ENCODE measurements around the gene PLEKHM2. TPM values are rescaled to one million over a fixed set of nuclear protein-coding genes. Genes with fewer than 3 reads are reported as not detected.

The PLEKHM2 gene
- total RNA-seq, 2 experiments from 2014 or later: 46.5 to 48.1 TPM

- Mint-ChIP-seq H3K36me3 (peaks cover 48% of the 10 kb centered on the region), H3K27me3 (no peaks in the 10 kb centered on the region), H3K4me3 (no peak overlapping the region), H3K27ac (no peak overlapping the region), H3K9me3 (no peaks in the 10 kb centered on the region), H3K4me1 (ENCODE audit: low read depth) (no peaks in the 10 kb centered on the region)
- POLR2A ChIA-PET: interaction anchor here (0.6 kb wide), 1 partner anchor 231 kb away, joined by 3 read pairs; no protein-coding TSS in a partner anchor
- intact Hi-C loops (cut with micrococcal nuclease): no loop called here
- CTCF ChIA-PET: interaction anchor here (0.5 kb wide), 1 partner anchor 59 kb away, joined by 3 read pairs; no protein-coding TSS in a partner anchor
- DNase-seq: no peak
These were observed 27.1 kb upstream of the PLEKHM2 start for GRCh38 chr1:15657021-15657420.

GRCh38 chr1:15660151-15660550 is 24.0 kb upstream of the PLEKHM2 start:
- CTCF ChIA-PET: interaction anchor here (1.3 kb wide), 1 partner anchor 81 kb away, joined by 3 read pairs; no protein-coding TSS in a partner anchor
- peaks cover 51% of the 10 kb centered on the region for H3K36me3 Mint-ChIP-seq

GRCh38 chr1:15662477-15662876 is 21.6 kb upstream of the PLEKHM2 start:
- H3K9me3 Mint-ChIP-seq: no peaks in the 10 kb centered on the region
- CTCF ChIA-PET: no interaction called here

More at GRCh38 chr1:15660151-15660550, 24.0 kb upstream of the PLEKHM2 start:
- intact Hi-C loops (cut with micrococcal nuclease): no loop called here
- POLR2A ChIA-PET: no interaction called here
- no peak overlapping the region for H3K27ac Mint-ChIP-seq
- no peaks in the 10 kb centered on the region for H3K9me3 Mint-ChIP-seq
- DNase-seq: no peak
- no peaks in the 10 kb centered on the region for H3K4me1 Mint-ChIP-seq (ENCODE audit: low read depth)
- H3K27me3 Mint-ChIP-seq: no peaks in the 10 kb centered on the region
- H3K4me3 Mint-ChIP-seq: no peak overlapping the region

GRCh38 chr1:15663925-15664324 is 20.2 kb upstream of the PLEKHM2 start:
- Mint-ChIP-seq H3K27ac (no peak overlapping the region), H3K4me1 (ENCODE audit: low read depth) (no peaks in the 10 kb centered on the region), H3K4me3 (no peak overlapping the region), H3K36me3 (peaks cover 32% of the 10 kb centered on the region), H3K9me3 (no peaks in the 10 kb centered on the region), H3K27me3 (no peaks in the 10 kb centered on the region)
- ChIA-PET POLR2A (interaction anchor here (0.6 kb wide), 1 partner anchor 21 kb away, joined by 3 read pairs; no protein-coding TSS in a partner anchor), CTCF (interaction anchor here (1.1 kb wide), 2 partner anchors 10 to 77 kb away, joined by 3 to 4 read pairs; no protein-coding TSS in a partner anchor)
- intact Hi-C loops (cut with micrococcal nuclease): no loop called here
- DNase-seq: no peak

More at GRCh38 chr1:15662477-15662876, 21.6 kb upstream of the PLEKHM2 start:
- POLR2A ChIA-PET: no interaction called here
- H3K27ac Mint-ChIP-seq: no peak overlapping the region
- H3K27me3 Mint-ChIP-seq: no peaks in the 10 kb centered on the region
- intact Hi-C loops (cut with micrococcal nuclease): no loop called here
- no peak for DNase-seq
- no peak overlapping the region for H3K4me3 Mint-ChIP-seq
- H3K4me1 Mint-ChIP-seq (ENCODE audit: low read depth): no peaks in the 10 kb centered on the region
- peaks cover 38% of the 10 kb centered on the region for H3K36me3 Mint-ChIP-seq

GRCh38 chr1:15667362-15667761 is 16.8 kb upstream of the PLEKHM2 start:
- ChIA-PET POLR2A (no interaction called here), CTCF (interaction anchor here (1.3 kb wide), 1 partner anchor 12 kb away, joined by 3 read pairs; no protein-coding TSS in a partner anchor)
- no peak overlapping the region for H3K4me3 Mint-ChIP-seq
- H3K27me3 Mint-ChIP-seq: no peaks in the 10 kb centered on the region
- peaks cover 3% of the 10 kb centered on the region for H3K36me3 Mint-ChIP-seq
- no peaks in the 10 kb centered on the region for H3K4me1 Mint-ChIP-seq (ENCODE audit: low read depth)
- H3K9me3 Mint-ChIP-seq: no peaks in the 10 kb centered on the region
- intact Hi-C loops (cut with micrococcal nuclease): no loop called here
- no peak for DNase-seq
- H3K27ac Mint-ChIP-seq: no peak overlapping the region

GRCh38 chr1:15668089-15668754 is 15.9 kb upstream of the PLEKHM2 start:
- POLR2A ChIA-PET: no interaction called here
- CTCF ChIA-PET: interaction anchor here (1.3 kb wide), 1 partner anchor 13 kb away, joined by 3 read pairs; no protein-coding TSS in a partner anchor
- no peaks in the 10 kb centered on the region for H3K27me3 Mint-ChIP-seq
- H3K27ac Mint-ChIP-seq: peak overlapping the region; percentile 36
- H3K4me1 Mint-ChIP-seq (ENCODE audit: low read depth): no peaks in the 10 kb centered on the region
- no peaks in the 10 kb centered on the region for H3K36me3 Mint-ChIP-seq
- DNase-seq: no peak
- no peak overlapping the region for H3K4me3 Mint-ChIP-seq
- H3K9me3 Mint-ChIP-seq: no peaks in the 10 kb centered on the region
- intact Hi-C loops (cut with micrococcal nuclease): no loop called here

GRCh38 chr1:15669074-15669473 is 15.0 kb upstream of the PLEKHM2 start:
- POLR2A ChIA-PET: no interaction called here

GRCh38 chr1:15669864-15670263 is 14.3 kb upstream of the PLEKHM2 start:
- Mint-ChIP-seq H3K9me3 (no peaks in the 10 kb centered on the region), H3K27ac (no peak overlapping the region), H3K27me3 (no peaks in the 10 kb centered on the region), H3K4me3 (no peak overlapping the region), H3K36me3 (no peaks in the 10 kb centered on the region), H3K4me1 (ENCODE audit: low read depth) (no peaks in the 10 kb centered on the region)
- ChIA-PET CTCF (no interaction called here), POLR2A (no interaction called here)
- no peak for DNase-seq
- intact Hi-C loops (cut with micrococcal nuclease): no loop called here

More at GRCh38 chr1:15669074-15669473, 15.0 kb upstream of the PLEKHM2 start:
- H3K36me3 Mint-ChIP-seq: no peaks in the 10 kb centered on the region
- no peak for DNase-seq
- H3K4me3 Mint-ChIP-seq: no peak overlapping the region
- no peaks in the 10 kb centered on the region for H3K27me3 Mint-ChIP-seq
- intact Hi-C loops (cut with micrococcal nuclease): no loop called here
- no peaks in the 10 kb centered on the region for H3K9me3 Mint-ChIP-seq
- CTCF ChIA-PET: no interaction called here
- no peaks in the 10 kb centered on the region for H3K4me1 Mint-ChIP-seq (ENCODE audit: low read depth)
- H3K27ac Mint-ChIP-seq: no peak overlapping the region

GRCh38 chr1:15671430-15671829 is 12.7 kb upstream of the PLEKHM2 start:
- intact Hi-C loops (cut with micrococcal nuclease): no loop called here

GRCh38 chr1:15674386-15675159 is 9.5 kb upstream of the PLEKHM2 start:
- ChIA-PET CTCF (no interaction called here), POLR2A (no interaction called here)
- peaks cover 4% of the 10 kb centered on the region for H3K4me1 Mint-ChIP-seq (ENCODE audit: low read depth)
- H3K36me3 Mint-ChIP-seq: no peaks in the 10 kb centered on the region
- DNase-seq: no peak
- H3K9me3 Mint-ChIP-seq: no peaks in the 10 kb centered on the region
- H3K4me3 Mint-ChIP-seq: no peak overlapping the region
- H3K27me3 Mint-ChIP-seq: no peaks in the 10 kb centered on the region
- H3K27ac Mint-ChIP-seq: no peak overlapping the region
- intact Hi-C loops (cut with micrococcal nuclease): no loop called here

More at GRCh38 chr1:15671430-15671829, 12.7 kb upstream of the PLEKHM2 start:
- Mint-ChIP-seq H3K4me3 (no peak overlapping the region), H3K27ac (no peak overlapping the region), H3K9me3 (no peaks in the 10 kb centered on the region), H3K36me3 (no peaks in the 10 kb centered on the region), H3K27me3 (no peaks in the 10 kb centered on the region), H3K4me1 (ENCODE audit: low read depth) (no peaks in the 10 kb centered on the region)
- POLR2A ChIA-PET: no interaction called here
- DNase-seq: no peak
- CTCF ChIA-PET: no interaction called here

- Mint-ChIP-seq H3K27ac (no peak overlapping the region), H3K9me3 (no peaks in the 10 kb centered on the region), H3K36me3 (no peaks in the 10 kb centered on the region), H3K4me1 (ENCODE audit: low read depth) (peaks cover 17% of the 10 kb centered on the region), H3K27me3 (no peaks in the 10 kb centered on the region), H3K4me3 (no peak overlapping the region)
- intact Hi-C loops (cut with micrococcal nuclease): no loop called here
- no peak for DNase-seq
- ChIA-PET POLR2A (no interaction called here), CTCF (no interaction called here)
These were observed 8.1 kb upstream of the PLEKHM2 start for GRCh38 chr1:15676010-15676409.
